ENCODE data around the gene SUN5. TPM values are rescaled to one million over a fixed set of nuclear protein-coding genes. Genes with fewer than 3 reads are reported as not detected.
"Not testable (repeated sequence)": the region's sequence is repeated elsewhere in the genome, so short reads cannot be mapped to it uniquely, and the experiment has no call there.

Gene SUN5
- total RNA-seq, 1 experiment from 2014 or later: not detected

GRCh38 chr20:32963176-32963575 lies 41.1 kb downstream of the SUN5 start:
- Histone ChIP-seq H2BK20ac (ENCODE audit: low read depth, low read length, poor library complexity, severe bottlenecking) (no peak overlapping the region), H4K91ac (ENCODE audit: insufficient read length, low read depth, low read length) (no peak overlapping the region), H3K23ac (ENCODE audit: insufficient read length, low read depth, low read length) (no peak overlapping the region), H2AK5ac (ENCODE audit: insufficient read length, low read length) (no peak overlapping the region), H3K56ac (ENCODE audit: insufficient read length, low read depth, low read length) (no peak overlapping the region), H3K4me1 (ENCODE audit: insufficient read depth, low read length) (no peaks in the 10 kb centered on the region), H2BK5ac (ENCODE audit: insufficient read length, low read length) (no peak overlapping the region), H3K14ac (ENCODE audit: insufficient read depth, low read length) (no peak overlapping the region), H3K79me1 (ENCODE audit: insufficient read depth, low read depth, low read length, poor library complexity, severe bottlenecking) (no peaks in the 10 kb centered on the region), H3K23me2 (ENCODE audit: insufficient read length, low read depth, low read length, poor library complexity, severe bottlenecking) (no peaks in the 10 kb centered on the region), H2AFZ (ENCODE audit: low read length) (no peak overlapping the region), H4K5ac (ENCODE audit: insufficient read length, low read depth, low read length) (no peak overlapping the region), H3K9ac (ENCODE audit: extremely low read depth, insufficient read length, low read length) (no peak overlapping the region), H3K27ac (ENCODE audit: insufficient read length, low read depth, low read length) (no peak overlapping the region), H3K4me2 (ENCODE audit: insufficient read depth, insufficient read length, low read length) (no peak overlapping the region), H3K27me3 (ENCODE audit: insufficient read depth, low read length) (no peaks in the 10 kb centered on the region; the same call in 1 of the 2 replicates), H3K9me3 (ENCODE audit: control insufficient read depth, low read depth, low read length) (no peaks in the 10 kb centered on the region), H3T11ph (ENCODE audit: low read length) (no peak overlapping the region), H2BK15ac (ENCODE audit: low read depth, low read length) (no peak overlapping the region), H4K8ac (replicated peaks; ENCODE audit: insufficient read length, low read depth, low read length) (no peak overlapping the region), H4K20me1 (ENCODE audit: control insufficient read depth, insufficient read depth, insufficient read length) (no peaks in the 10 kb centered on the region), H3K18ac (ENCODE audit: insufficient read length, low read depth, low read length) (no peak overlapping the region), H2BK12ac (ENCODE audit: insufficient read length, low read depth, low read length) (no peak overlapping the region), H3K4ac (ENCODE audit: low read depth, low read length) (no peak overlapping the region), H3K79me2 (ENCODE audit: insufficient read depth, low read length) (no peaks in the 10 kb centered on the region), H2BK120ac (ENCODE audit: low read depth, low read length, poor library complexity, severe bottlenecking) (no peak overlapping the region)
- peaks cover 7 to 8% of the 10 kb centered on the region in 2 experiments for H3K4me1 Mint-ChIP-seq
- H3K4me3 Mint-ChIP-seq: no peak overlapping the region
- no CpG with 5 or more reads among the region's 5 CpGs for WGBS (ENCODE audit: extremely low coverage, insufficient read length, low lambda C conversion rate)
- DNase-seq: no peak
- TF ChIP-seq CTCF (conservative IDR thresholded peaks at IDR 0.05): no peak
- no peak overlapping the region for H3K27ac Mint-ChIP-seq
- H3K9me3 Mint-ChIP-seq: peaks cover under 1 to 1% of the 10 kb centered on the region in 2 experiments
- H3K27me3 Mint-ChIP-seq (ENCODE audit: low read depth): peaks cover 58% of the 10 kb centered on the region
- H3K36me3 Mint-ChIP-seq (ENCODE audit: insufficient read depth in 1 of 3, low read depth in 3 of 3): no peaks in the 10 kb centered on the region; a peak in 1 of 7 replicates

GRCh38 chr20:32962646-32963045 lies 41.6 kb downstream of the SUN5 start:
- H3K27ac ChIP-seq (ENCODE audit: insufficient read length, low read depth, low read length); H3K79me1 ChIP-seq (ENCODE audit: insufficient read depth, low read depth, low read length, poor library complexity, severe bottlenecking); H3K4me3 Mint-ChIP-seq; H3K23ac ChIP-seq (ENCODE audit: insufficient read length, low read depth, low read length); H3K79me2 ChIP-seq (ENCODE audit: insufficient read depth, low read length); H2BK12ac ChIP-seq (ENCODE audit: insufficient read length, low read depth, low read length); H3K27ac Mint-ChIP-seq; DNase-seq; H3K4me1 ChIP-seq (ENCODE audit: insufficient read depth, low read length); H3K4me2 ChIP-seq (ENCODE audit: insufficient read depth, insufficient read length, low read length); H3T11ph ChIP-seq (ENCODE audit: low read length); H3K23me2 ChIP-seq (ENCODE audit: insufficient read length, low read depth, low read length, poor library complexity, severe bottlenecking); H3K9me3 ChIP-seq (ENCODE audit: control insufficient read depth, low read depth, low read length); H4K20me1 ChIP-seq (ENCODE audit: control insufficient read depth, insufficient read depth, insufficient read length); H3K14ac ChIP-seq (ENCODE audit: insufficient read depth, low read length); H2BK5ac ChIP-seq (ENCODE audit: insufficient read length, low read length); H3K9ac ChIP-seq (ENCODE audit: extremely low read depth, insufficient read length, low read length); H2BK15ac ChIP-seq (ENCODE audit: low read depth, low read length); H2AK5ac ChIP-seq (ENCODE audit: insufficient read length, low read length); H4K91ac ChIP-seq (ENCODE audit: insufficient read length, low read depth, low read length); H3K4ac ChIP-seq (ENCODE audit: low read depth, low read length); H3K18ac ChIP-seq (ENCODE audit: insufficient read length, low read depth, low read length); H3K36me3 Mint-ChIP-seq (ENCODE audit: insufficient read depth in 1 of 3, low read depth in 3 of 3); H3K56ac ChIP-seq (ENCODE audit: insufficient read length, low read depth, low read length); H3K27me3 ChIP-seq (ENCODE audit: insufficient read depth, low read length); H2AFZ ChIP-seq (ENCODE audit: low read length); H3K4me1 Mint-ChIP-seq; H4K8ac ChIP-seq (replicated peaks; ENCODE audit: insufficient read length, low read depth, low read length); H4K5ac ChIP-seq (ENCODE audit: insufficient read length, low read depth, low read length); H2BK120ac ChIP-seq (ENCODE audit: low read depth, low read length, poor library complexity, severe bottlenecking); H2BK20ac ChIP-seq (ENCODE audit: low read depth, low read length, poor library complexity, severe bottlenecking); H3K9me3 Mint-ChIP-seq: not testable (repeated sequence)
- WGBS (ENCODE audit: extremely low coverage, insufficient read length, low lambda C conversion rate): no CpG with 5 or more reads among the region's 11 CpGs
- peaks cover 63% of the 10 kb centered on the region for H3K27me3 Mint-ChIP-seq (ENCODE audit: low read depth)
